Ovary (tissue), 9 donors: ENCODE results near the gene CADPS. TPM values are rescaled to one million over a fixed set of nuclear protein-coding genes. Genes with fewer than 3 reads are reported as not detected.

Source experiments
- DNase-seq, 5 donors: peaks; one replicate each; pipeline ENCODE4 v3.0.0-alpha.2; 2019 to 2020
- H3K27ac ChIP-seq, 2 donors: fragments of 200-600 bp; one replicate each; pipeline versions ENCODE4 v1.5.1 to v1.8.0; 2019 to 2022
- H3K27me3 ChIP-seq: fragments of 200-600 bp; one replicate; pipeline ENCODE4 v1.8.0; 2022
- H3K36me3 ChIP-seq: fragments of 200-600 bp; sonication (generic); one replicate; pipeline ENCODE4 v1.5.1; 2019
- H3K4me1 ChIP-seq: one replicate; pipeline ENCODE4 v1.8.1; 2013; ENCODE audit warnings: mild to moderate bottlenecking, moderate library complexity; ENCODE audit not compliant: insufficient read depth
- H3K4me3 ChIP-seq: fragments of 200-600 bp; sonication (generic); one replicate; pipeline ENCODE4 v1.5.1; 2017
- H3K9me3 ChIP-seq, 2 donors: fragments of 200-600 bp in 1 of 2; sonication (generic) in 1 of 2; one replicate each; pipeline versions ENCODE4 v1.5.1 to v1.8.1; 2013 to 2019; ENCODE audit warnings: mild to moderate bottlenecking in 1 of 2, moderate library complexity in 1 of 2
- CTCF ChIP-seq, 3 donors: fragments of 450-650 bp in 2 of 3; fragments of 200-600 bp in 1 of 3; IDR thresholded peaks; one replicate each; pipeline versions ENCODE4 v1.5.1 to v1.8.0; 2016 to 2022; ENCODE audit warnings: antibody characterized with exemption in 3 of 3, mild to moderate bottlenecking in 1 of 3
- EP300 ChIP-seq: sonication (generic); formaldehyde crosslinking; IDR thresholded peaks from one replicate; pipeline ENCODE4 v1.6.1; 2017; ENCODE audit warnings: antibody characterized with exemption
- POLR2A ChIP-seq: fragments of 450-650 bp; IDR thresholded peaks from one replicate; pipeline ENCODE4 v1.6.1; 2017; ENCODE audit warnings: antibody characterized with exemption, mild to moderate bottlenecking, moderate library complexity
- WGBS, 3 donors: extraction: QIAGEN DNeasy Blood & Tissue Kit in 1 of 3; methylation state at CpG; one replicate each; pipeline versions ENCODE4 v1.1.5 to v1.1.7; 2013 to 2017; 5-methylcytosine and 5-hydroxymethylcytosine counted together
- intact Hi-C, 4 donors: fragments of 100-400 bp; cut with DNase I; formaldehyde crosslinking; loops; one replicate each; pipeline versions ENCODE4 v1.11.0 to v1.15.1; 2022 to 2023
- polyA plus RNA-seq, 2 donors: library from polyadenylated mRNA; stranded (reverse); fragments of 200-250 nt in 1 of 2; fragments of 350-450 nt in 1 of 2; fragmentation: Illumina TruSeq in 1 of 2; extraction: RNeasy Lipid Tissue Mini Kit (QIAGEN cat#74804) in 1 of 2; gene quantifications; one replicate each; pipeline ENCODE4 v1.2.3, GENCODE V29; 2013 to 2014
- total RNA-seq, 7 donors: library from RNA; depleted of rRNA in 2 of 7; stranded (reverse); fragments of >200 nt in 2 of 7; fragmentation: NEBNext Ultra II Directional in 3 of 7; extraction: Animal tissue kit (Norgen Biotek cat#: 25700) in 3 of 7; gene quantifications; one replicate each; pipeline versions ENCODE4 v1.1.0 to v1.2.4, GENCODE V29; 2016 to 2023
- donor health status: DM: no; HTN: no; CAD: no; lungs with moderate emphysema.
- donor health status: DM: no; HTN: no; CAD: no.
- donor health status: Bipolar disorder and iron deficiency.
- donor health status: DM: yes; HTN: yes; CAD: no.
- donor health status: DM: no; HTN: no; CAD: no.
- donor health status: DM: yes; HTN: yes; CAD: no.

CADPS gene
- total and polyA plus RNA-seq, 9 donors, result 0.90 to 6.8 (median 2.8) TPM

- Histone ChIP-seq H3K4me1 (no peaks in the 10 kb centered on the region), H3K36me3 (no peaks in the 10 kb centered on the region), H3K9me3 (no peaks in the 10 kb centered on the region), H3K27ac (no peak overlapping the region), H3K27me3 (no peaks in the 10 kb centered on the region), H3K4me3 (no peak overlapping the region)
- TF ChIP-seq EP300 (no peak), CTCF (IDR thresholded peaks at IDR 0.05) (no peak), POLR2A (no peak)
- no peak for DNase-seq
- intact Hi-C loops, result no loop called here
- 87 to 95% (median 91%) methylated on average over 1 of the region's 1 CpG for WGBS, 3 donors
Measured at GRCh38 chr3:62822905-62823304, 52.3 kb downstream of the CADPS start.

GRCh38 chr3:62818347-62818746 is 56.9 kb downstream of the CADPS start:
- H3K4me1 ChIP-seq, result no peaks in the 10 kb centered on the region
- DNase-seq, result no peak
- intact Hi-C loops, result no loop called here
- H3K4me3 ChIP-seq, result no peak overlapping the region
- no peaks in the 10 kb centered on the region for H3K9me3 ChIP-seq
- 84 to 90% (median 87%) methylated on average over 5 of the region's 5 CpGs for WGBS, 3 donors
- no peak overlapping the region for H3K27ac ChIP-seq
- TF ChIP-seq POLR2A (no peak), CTCF (IDR thresholded peaks at IDR 0.05) (no peak), EP300 (no peak)
- H3K27me3 ChIP-seq, result no peaks in the 10 kb centered on the region
- no peaks in the 10 kb centered on the region for H3K36me3 ChIP-seq

- no peak for DNase-seq
- Histone ChIP-seq H3K4me1 (no peaks in the 10 kb centered on the region), H3K4me3 (no peak overlapping the region), H3K27me3 (no peaks in the 10 kb centered on the region), H3K9me3 (no peaks in the 10 kb centered on the region), H3K36me3 (no peaks in the 10 kb centered on the region), H3K27ac (no peak overlapping the region)
- 71 to 74% (median 72%) methylated on average over 2 of the region's 2 CpGs for WGBS, 3 donors
- intact Hi-C loops, result no loop called here
- no peak for TF ChIP-seq POLR2A
- no peak for TF ChIP-seq CTCF (IDR thresholded peaks at IDR 0.05)
- no peak for TF ChIP-seq EP300
Measured at GRCh38 chr3:62817678-62818077, 57.5 kb downstream of the CADPS start.

GRCh38 chr3:62815981-62816380 is 59.2 kb downstream of the CADPS start:
- no peaks in the 10 kb centered on the region for H3K36me3 ChIP-seq

More at GRCh38 chr3:62815981-62816380, 59.2 kb downstream of the CADPS start:
- H3K27me3 ChIP-seq, result no peaks in the 10 kb centered on the region
- H3K9me3 ChIP-seq, result no peaks in the 10 kb centered on the region
- intact Hi-C loops, result no loop called here
- no peak overlapping the region for H3K27ac ChIP-seq
- DNase-seq, result no peak
- no peak overlapping the region for H3K4me3 ChIP-seq
- TF ChIP-seq POLR2A (no peak), EP300 (no peak), CTCF (IDR thresholded peaks at IDR 0.05) (no peak)
- H3K4me1 ChIP-seq, result no peaks in the 10 kb centered on the region
